GM23248 (cell line): ENCODE measurements around the gene PDE3B.

Source experiments
- EZH2 ChIP-seq: fragments of 200-600 bp; sonication (generic); IDR thresholded peaks from 2 replicates; pipeline ENCODE4 v1.6.1; 2018; ENCODE audit warnings: antibody characterized with exemption, mild to moderate bottlenecking; ENCODE audit not compliant: insufficient read depth, poor library complexity, severe bottlenecking
- EZH2phosphoT487 ChIP-seq: fragments of 200-600 bp; sonication (generic); IDR thresholded peaks from 2 replicates; pipeline ENCODE4 v1.6.1; 2018; ENCODE audit warnings: antibody characterized with exemption, moderate library complexity, mild to moderate bottlenecking, low read depth; ENCODE audit not compliant: insufficient read depth

- TF ChIP-seq EZH2 (no peak), EZH2phosphoT487 (no peak)
Observed at GRCh38 chr11:14860511-14860910, 216.9 kb downstream of the PDE3B start.
